Middle frontal gyrus (tissue), 1 donor: ENCODE measurements around the gene SRD5A2.

Experiments
- DNase-seq: peaks from one replicate; pipeline ENCODE4 v3.0.0-alpha.2; 2015; ENCODE audit warnings: low spot score; ENCODE audit errors: extremely low spot score

The SRD5A2 gene

GRCh38 chr2:31580321-31581117 is at the start of gene SRD5A2:
Gene SRD5A2 (minus strand): TSS chr2:31580938. CDS start chr2:31580900, 38 bp downstream.
- no peak for DNase-seq

GRCh38 chr2:31606509-31606908 is 25.8 kb upstream of the SRD5A2 start:
- DNase-seq: no peak

GRCh38 chr2:31598694-31599093 is 18.0 kb upstream of the SRD5A2 start:
- no peak for DNase-seq

GRCh38 chr2:31586230-31586629 is 5.5 kb upstream of the SRD5A2 start:
- no peak for DNase-seq

- no peak for DNase-seq
These were observed 522 bp upstream of the SRD5A2 start for GRCh38 chr2:31581124-31581795.

GRCh38 chr2:31579996-31580320 is 780 bp downstream of the SRD5A2 start:
- no peak for DNase-seq

- no peak for DNase-seq
These were observed 2.4 kb downstream of the SRD5A2 start for GRCh38 chr2:31578316-31578715.

GRCh38 chr2:31577143-31577542 is 3.6 kb downstream of the SRD5A2 start:
- no peak for DNase-seq

- DNase-seq: no peak
These were observed 12.0 kb downstream of the SRD5A2 start for GRCh38 chr2:31568585-31569201.

- no peak for DNase-seq
These were observed 13.1 kb downstream of the SRD5A2 start for GRCh38 chr2:31567679-31568078.

- DNase-seq: no peak
These were observed 17.4 kb downstream of the SRD5A2 start for GRCh38 chr2:31563273-31563839.

GRCh38 chr2:31561823-31562222 is 18.9 kb downstream of the SRD5A2 start:
- no peak for DNase-seq

GRCh38 chr2:31558401-31559295 is 22.1 kb downstream of the SRD5A2 start:
- no peak for DNase-seq

GRCh38 chr2:31556940-31557339 is 23.8 kb downstream of the SRD5A2 start:
- DNase-seq: no peak

- DNase-seq: no peak
These were observed 24.6 kb downstream of the SRD5A2 start for GRCh38 chr2:31555967-31556706.

GRCh38 chr2:31553362-31553761 is 27.4 kb downstream of the SRD5A2 start:
- DNase-seq: no peak

- no peak for DNase-seq
These were observed 33.3 kb downstream of the SRD5A2 start for GRCh38 chr2:31547485-31547884.

- DNase-seq: no peak
These were observed 38.9 kb downstream of the SRD5A2 start for GRCh38 chr2:31541853-31542252.

- DNase-seq: no peak
These were observed 41.2 kb downstream of the SRD5A2 start for GRCh38 chr2:31539505-31539904.

- DNase-seq: no peak
These were observed 45.0 kb downstream of the SRD5A2 start for GRCh38 chr2:31535768-31536167.
